DND-41 (cell line): Measurements from ENCODE around the gene LRIT2.

Source experiments
- EZH2 ChIP-seq: IDR thresholded peaks from 3 replicates; pipeline ENCODE4 v1.6.1; 2012; ENCODE audit warnings: borderline replicate concordance, low read depth, mild to moderate bottlenecking, moderate library complexity, low read length, inconsistent platforms; ENCODE audit not compliant: severe bottlenecking
- TF ChIP-seq, protein P1 (sequence below): IDR thresholded peaks from 2 replicates; pipeline ENCODE4 v1.5.1; 2012; ENCODE audit warnings: borderline replicate concordance, low read length, moderate library complexity, mild to moderate bottlenecking; ENCODE audit not compliant: poor library complexity, severe bottlenecking; ENCODE audit errors: extremely low read depth

DNA sequence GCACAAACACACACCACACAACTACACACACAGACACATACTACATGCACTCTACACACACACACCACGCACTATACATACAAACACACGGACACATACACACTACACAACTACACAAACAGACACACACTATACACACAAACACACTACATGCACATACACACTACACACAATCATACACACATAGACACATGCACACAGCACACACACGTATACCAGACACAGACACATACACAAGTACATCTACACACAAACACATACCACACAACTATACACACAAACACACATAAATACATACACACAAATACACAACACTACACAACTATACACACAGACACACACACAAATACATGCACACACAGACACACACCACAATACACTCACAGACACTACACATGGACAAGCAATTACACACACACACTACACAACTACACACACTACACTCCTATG is 47.2 kb downstream of the LRIT2 start:
- TF ChIP-seq, protein P1, sequence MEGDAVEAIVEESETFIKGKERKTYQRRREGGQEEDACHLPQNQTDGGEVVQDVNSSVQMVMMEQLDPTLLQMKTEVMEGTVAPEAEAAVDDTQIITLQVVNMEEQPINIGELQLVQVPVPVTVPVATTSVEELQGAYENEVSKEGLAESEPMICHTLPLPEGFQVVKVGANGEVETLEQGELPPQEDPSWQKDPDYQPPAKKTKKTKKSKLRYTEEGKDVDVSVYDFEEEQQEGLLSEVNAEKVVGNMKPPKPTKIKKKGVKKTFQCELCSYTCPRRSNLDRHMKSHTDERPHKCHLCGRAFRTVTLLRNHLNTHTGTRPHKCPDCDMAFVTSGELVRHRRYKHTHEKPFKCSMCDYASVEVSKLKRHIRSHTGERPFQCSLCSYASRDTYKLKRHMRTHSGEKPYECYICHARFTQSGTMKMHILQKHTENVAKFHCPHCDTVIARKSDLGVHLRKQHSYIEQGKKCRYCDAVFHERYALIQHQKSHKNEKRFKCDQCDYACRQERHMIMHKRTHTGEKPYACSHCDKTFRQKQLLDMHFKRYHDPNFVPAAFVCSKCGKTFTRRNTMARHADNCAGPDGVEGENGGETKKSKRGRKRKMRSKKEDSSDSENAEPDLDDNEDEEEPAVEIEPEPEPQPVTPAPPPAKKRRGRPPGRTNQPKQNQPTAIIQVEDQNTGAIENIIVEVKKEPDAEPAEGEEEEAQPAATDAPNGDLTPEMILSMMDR = no peak
- TF ChIP-seq EZH2 = no peak
